SK-N-SH (cell line): ENCODE data around the gene ZNRF4.

ENCODE experiments used
- EP300 ChIP-seq, 2 experiments: IDR thresholded peaks; 2 replicates each; pipeline versions ENCODE4 v1.4.0 to v1.6.1; 2012; ENCODE audit warnings: borderline replicate concordance in 1 of 2, low read depth in 1 of 2, low read length in 1 of 2
- POLR2AphosphoS5 ChIP-seq: IDR thresholded peaks from 2 replicates; pipeline ENCODE4 v1.6.1; 2012; ENCODE audit warnings: low read depth, low read length

DNA sequence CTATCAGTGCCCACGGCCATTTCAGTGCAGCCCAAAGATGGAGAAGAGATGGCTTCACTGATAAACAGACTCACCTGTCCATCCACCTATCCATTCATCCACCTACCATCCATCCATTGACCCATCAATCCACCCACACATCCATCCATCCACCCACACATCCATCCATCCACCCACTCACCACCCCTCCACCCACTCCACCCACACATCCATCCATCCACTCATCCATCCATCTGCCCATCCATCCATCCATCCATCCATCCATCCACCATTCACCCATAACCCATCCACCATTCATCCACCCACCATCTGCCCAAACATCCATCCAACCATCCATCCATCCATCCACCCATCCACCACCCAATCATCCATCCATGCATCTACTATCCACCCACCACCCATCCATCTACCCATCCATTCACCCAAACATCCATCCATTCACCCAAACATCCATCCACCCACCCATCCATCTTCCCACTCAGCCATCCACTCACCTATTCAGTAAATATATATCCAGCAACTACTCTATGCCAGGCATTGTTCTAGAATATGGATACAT, 31.6 kb upstream of the ZNRF4 start:
- TF ChIP-seq EP300 (IDR thresholded peaks at IDR 0.05; ENCODE audit: borderline replicate concordance in 1 of 2, low read depth in 1 of 2, low read length in 1 of 2) = no peak
- TF ChIP-seq POLR2AphosphoS5 = no peak
